HepG2 (cell line): Measurements from ENCODE around the gene LYPD4. TPM values are rescaled to one million over a fixed set of nuclear protein-coding genes. Genes with fewer than 3 reads are reported as not detected.

Experiments
- AGO2 ChIP-seq: fragments of 200-400 bp; formaldehyde crosslinking; optimal IDR thresholded peaks from 2 replicates; pipeline ENCODE3; 2017; ENCODE audit warnings: mild to moderate bottlenecking, low read depth, low read length, moderate library complexity
- BRCA1 ChIP-seq: sonication (generic); formaldehyde crosslinking; IDR thresholded peaks from 2 replicates; pipeline ENCODE4 v1.4.0; 2020; ENCODE audit warnings: missing genetic modification reagents
- DR1 ChIP-seq: sonication (generic); formaldehyde crosslinking; IDR thresholded peaks from 2 replicates; pipeline ENCODE4 v1.8.0; 2021; ENCODE audit warnings: mild to moderate bottlenecking, missing genetic modification reagents, inconsistent platforms
- ELF4 ChIP-seq: sonication (generic); formaldehyde crosslinking; IDR thresholded peaks from 2 replicates; pipeline ENCODE4 v1.5.0; 2020; ENCODE audit warnings: missing genetic modification reagents, mild to moderate bottlenecking, moderate library complexity, borderline replicate concordance
- HDAC6 ChIP-seq: fragments of 200-600 bp; sonication (generic); IDR thresholded peaks from 2 replicates; pipeline ENCODE4 v1.7.0; 2017; ENCODE audit warnings: mild to moderate bottlenecking, antibody characterized with exemption, low read length, low read depth
- KLF13 ChIP-seq: sonication (generic); formaldehyde crosslinking; IDR thresholded peaks from 2 replicates; pipeline ENCODE4 v1.4.0; 2020; ENCODE audit warnings: mild to moderate bottlenecking, missing genetic modification reagents
- MIER2 ChIP-seq: IDR thresholded peaks from 2 replicates; pipeline ENCODE4 v1.6.1; 2016; ENCODE audit warnings: missing biosample characterization, missing genetic modification reagents
- MLX ChIP-seq: IDR thresholded peaks from 2 replicates; pipeline ENCODE4 v1.6.1; 2016
- SMYD3 ChIP-seq: sonication (generic); formaldehyde crosslinking; IDR thresholded peaks from 2 replicates; pipeline ENCODE4 v1.8.1; 2023; ENCODE audit warnings: mild to moderate bottlenecking, missing genetic modification reagents
- SP2 ChIP-seq: sonication (generic); formaldehyde crosslinking; IDR thresholded peaks from 2 replicates; pipeline ENCODE4 v1.5.1; 2020; ENCODE audit warnings: mild to moderate bottlenecking, missing genetic modification reagents
- SPEN ChIP-seq: sonication (generic); formaldehyde crosslinking; IDR thresholded peaks from 2 replicates; pipeline ENCODE4 v1.5.1; 2020; ENCODE audit warnings: low read depth, mild to moderate bottlenecking, missing genetic modification reagents
- ZNF234 ChIP-seq: sonication (generic); formaldehyde crosslinking; conservative IDR thresholded peaks from 2 replicates; pipeline ENCODE4 v1.5.1; 2020; ENCODE audit warnings: mild to moderate bottlenecking, missing genetic modification reagents
- ZNF280B ChIP-seq: sonication (generic); formaldehyde crosslinking; IDR thresholded peaks from 2 replicates; pipeline ENCODE4 v1.5.0; 2020; ENCODE audit warnings: missing genetic modification reagents, mild to moderate bottlenecking, borderline replicate concordance
- ZNF317 ChIP-seq: sonication (generic); formaldehyde crosslinking; IDR thresholded peaks from 2 replicates; pipeline ENCODE4 v1.5.0; 2020; ENCODE audit warnings: mild to moderate bottlenecking, missing genetic modification reagents
- ZNF451 ChIP-seq: sonication (generic); formaldehyde crosslinking; IDR thresholded peaks from 2 replicates; pipeline ENCODE4 v1.5.0; 2020; ENCODE audit warnings: mild to moderate bottlenecking, missing genetic modification reagents
- ZNF746 ChIP-seq: sonication (generic); formaldehyde crosslinking; IDR thresholded peaks from 2 replicates; pipeline ENCODE4 v1.8.0; 2022; ENCODE audit warnings: mild to moderate bottlenecking, missing genetic modification reagents
- ZNF747 ChIP-seq: sonication (generic); formaldehyde crosslinking; IDR thresholded peaks from 2 replicates; pipeline ENCODE4 v1.8.1; 2023; ENCODE audit warnings: missing genetic modification reagents, mild to moderate bottlenecking, borderline replicate concordance
- polyA plus RNA-seq, 8 experiments: library from polyadenylated mRNA; depleted of rRNA in 3 of 8; stranded (reverse) in 7 of 8; unstranded in 1 of 8; fragments of >200 nt; fragmentation: Illumina TruSeq in 4 of 8; extraction: Trizol in 4 of 8; gene quantifications; 2 replicates each; pipeline versions ENCODE4 v1.2.1 to v1.2.3, GENCODE V29; 2011 to 2016; ENCODE audit warnings: low read depth in 4 of 8, missing spikeins in 1 of 8, mixed read lengths in 1 of 8; ENCODE audit not compliant: insufficient read depth in 1 of 8
- total RNA-seq, 5 experiments: library from RNA; depleted of rRNA; stranded (reverse); fragments of >200 nt; fragmentation: Illumina TruSeq; extraction: Trizol; gene quantifications; 2 replicates each; pipeline ENCODE4 v1.2.3, GENCODE V29; 2016; ENCODE audit warnings: low read depth in 1 of 5
- TF ChIP-seq, protein P1 (sequence below): sonication (generic); formaldehyde crosslinking; IDR thresholded peaks from 2 replicates; pipeline ENCODE4 v1.4.0; 2020; ENCODE audit warnings: missing genetic modification reagents
- TF ChIP-seq, protein P2 (sequence below): sonication (generic); formaldehyde crosslinking; conservative IDR thresholded peaks from 2 replicates; pipeline ENCODE4 v1.8.0; 2022; ENCODE audit warnings: missing genetic modification reagents

LYPD4 gene
- total and polyA plus RNA-seq, 2 of the 13 experiments (the other 11 are each of a cell fraction or from before 2014, with no cell fraction given) = not detected

- TF ChIP-seq SMYD3 (CRISPR knock-in tag) (no peak), ELF4 (CRISPR knock-in tag) (peak; percentile 61; the same call in 1 of the 2 replicates), ZNF317 (CRISPR knock-in tag) (peak; percentile 72; the same call in 1 of the 2 replicates), DR1 (CRISPR knock-in tag) (peak; percentile 60; the same call in 1 of the 2 replicates), ZNF746 (CRISPR knock-in tag) (peak; percentile 51; the same call in 1 of the 2 replicates), ZNF280B (CRISPR knock-in tag) (peak; percentile 48; the same call in 1 of the 2 replicates), KLF13 (CRISPR knock-in tag) (no peak), ZNF747 (peak; percentile 80; the same call in 1 of the 2 replicates), SPEN (CRISPR knock-in tag) (peak; percentile 95), MIER2 (peak; percentile 71), ZNF451 (CRISPR knock-in tag) (0 out of 2 replicates have a peak, but pooled peaks have one; percentile 48), SP2 (CRISPR knock-in tag) (peak; percentile 38; the same call in 1 of the 2 replicates), ZNF234 (no peak), MLX (CRISPR knock-in tag) (peak; percentile 40), AGO2 (peak; percentile 79), HDAC6 (0 out of 2 replicates have a peak, but pooled peaks have one; percentile 62), BRCA1 (CRISPR knock-in tag) (no peak; the same call in 1 of the 2 replicates)
- TF ChIP-seq, protein P1, sequence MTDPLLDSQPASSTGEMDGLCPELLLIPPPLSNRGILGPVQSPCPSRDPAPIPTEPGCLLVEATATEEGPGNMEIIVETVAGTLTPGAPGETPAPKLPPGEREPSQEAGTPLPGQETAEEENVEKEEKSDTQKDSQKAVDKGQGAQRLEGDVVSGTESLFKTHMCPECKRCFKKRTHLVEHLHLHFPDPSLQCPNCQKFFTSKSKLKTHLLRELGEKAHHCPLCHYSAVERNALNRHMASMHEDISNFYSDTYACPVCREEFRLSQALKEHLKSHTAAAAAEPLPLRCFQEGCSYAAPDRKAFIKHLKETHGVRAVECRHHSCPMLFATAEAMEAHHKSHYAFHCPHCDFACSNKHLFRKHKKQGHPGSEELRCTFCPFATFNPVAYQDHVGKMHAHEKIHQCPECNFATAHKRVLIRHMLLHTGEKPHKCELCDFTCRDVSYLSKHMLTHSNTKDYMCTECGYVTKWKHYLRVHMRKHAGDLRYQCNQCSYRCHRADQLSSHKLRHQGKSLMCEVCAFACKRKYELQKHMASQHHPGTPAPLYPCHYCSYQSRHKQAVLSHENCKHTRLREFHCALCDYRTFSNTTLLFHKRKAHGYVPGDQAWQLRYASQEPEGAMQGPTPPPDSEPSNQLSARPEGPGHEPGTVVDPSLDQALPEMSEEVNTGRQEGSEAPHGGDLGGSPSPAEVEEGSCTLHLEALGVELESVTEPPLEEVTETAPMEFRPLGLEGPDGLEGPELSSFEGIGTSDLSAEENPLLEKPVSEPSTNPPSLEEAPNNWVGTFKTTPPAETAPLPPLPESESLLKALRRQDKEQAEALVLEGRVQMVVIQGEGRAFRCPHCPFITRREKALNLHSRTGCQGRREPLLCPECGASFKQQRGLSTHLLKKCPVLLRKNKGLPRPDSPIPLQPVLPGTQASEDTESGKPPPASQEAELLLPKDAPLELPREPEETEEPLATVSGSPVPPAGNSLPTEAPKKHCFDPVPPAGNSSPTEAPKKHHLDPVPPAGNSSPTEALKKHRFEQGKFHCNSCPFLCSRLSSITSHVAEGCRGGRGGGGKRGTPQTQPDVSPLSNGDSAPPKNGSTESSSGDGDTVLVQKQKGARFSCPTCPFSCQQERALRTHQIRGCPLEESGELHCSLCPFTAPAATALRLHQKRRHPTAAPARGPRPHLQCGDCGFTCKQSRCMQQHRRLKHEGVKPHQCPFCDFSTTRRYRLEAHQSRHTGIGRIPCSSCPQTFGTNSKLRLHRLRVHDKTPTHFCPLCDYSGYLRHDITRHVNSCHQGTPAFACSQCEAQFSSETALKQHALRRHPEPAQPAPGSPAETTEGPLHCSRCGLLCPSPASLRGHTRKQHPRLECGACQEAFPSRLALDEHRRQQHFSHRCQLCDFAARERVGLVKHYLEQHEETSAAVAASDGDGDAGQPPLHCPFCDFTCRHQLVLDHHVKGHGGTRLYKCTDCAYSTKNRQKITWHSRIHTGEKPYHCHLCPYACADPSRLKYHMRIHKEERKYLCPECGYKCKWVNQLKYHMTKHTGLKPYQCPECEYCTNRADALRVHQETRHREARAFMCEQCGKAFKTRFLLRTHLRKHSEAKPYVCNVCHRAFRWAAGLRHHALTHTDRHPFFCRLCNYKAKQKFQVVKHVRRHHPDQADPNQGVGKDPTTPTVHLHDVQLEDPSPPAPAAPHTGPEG (CRISPR knock-in tag) = no peak
- TF ChIP-seq, protein P2, sequence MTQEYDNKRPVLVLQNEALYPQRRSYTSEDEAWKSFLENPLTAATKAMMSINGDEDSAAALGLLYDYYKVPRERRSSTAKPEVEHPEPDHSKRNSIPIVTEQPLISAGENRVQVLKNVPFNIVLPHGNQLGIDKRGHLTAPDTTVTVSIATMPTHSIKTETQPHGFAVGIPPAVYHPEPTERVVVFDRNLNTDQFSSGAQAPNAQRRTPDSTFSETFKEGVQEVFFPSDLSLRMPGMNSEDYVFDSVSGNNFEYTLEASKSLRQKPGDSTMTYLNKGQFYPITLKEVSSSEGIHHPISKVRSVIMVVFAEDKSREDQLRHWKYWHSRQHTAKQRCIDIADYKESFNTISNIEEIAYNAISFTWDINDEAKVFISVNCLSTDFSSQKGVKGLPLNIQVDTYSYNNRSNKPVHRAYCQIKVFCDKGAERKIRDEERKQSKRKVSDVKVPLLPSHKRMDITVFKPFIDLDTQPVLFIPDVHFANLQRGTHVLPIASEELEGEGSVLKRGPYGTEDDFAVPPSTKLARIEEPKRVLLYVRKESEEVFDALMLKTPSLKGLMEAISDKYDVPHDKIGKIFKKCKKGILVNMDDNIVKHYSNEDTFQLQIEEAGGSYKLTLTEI = no peak
Observed at GRCh38 chr19:41883821-41884733, 39.6 kb upstream of the LYPD4 start (continued).
